ENCODE results near the gene ITK.

Gene ITK

DNA sequence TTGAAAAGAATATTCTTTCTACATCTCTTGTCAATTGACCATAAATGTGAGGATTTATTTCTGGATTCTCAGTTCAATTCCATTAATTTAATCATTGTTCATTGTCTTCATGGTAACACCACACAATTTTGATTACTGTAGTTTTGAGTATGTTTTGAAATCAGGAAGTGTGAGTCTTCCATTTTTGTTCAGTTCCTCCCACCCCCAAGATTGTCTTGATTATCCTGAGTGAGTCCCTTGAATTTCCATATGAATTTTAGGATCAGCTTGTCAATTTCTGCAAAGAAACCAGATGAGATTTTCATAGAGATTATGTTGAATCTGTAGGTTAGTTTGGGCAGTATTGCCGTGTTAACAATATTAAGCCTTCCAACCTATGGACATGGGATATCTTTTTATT lies 94.8 kb downstream of the ITK start:
- peaks cover 31% of the 10 kb centered on the region for H4K20me1 ChIP-seq (ENCODE audit: insufficient read depth, low read length)
- H3K4me2 ChIP-seq (ENCODE audit: insufficient read depth, low read length): no peak overlapping the region
- H3K36me3 ChIP-seq (ENCODE audit: insufficient read depth, low read length): peaks cover 40% of the 10 kb centered on the region
- H3K9ac ChIP-seq (ENCODE audit: low read depth, low read length): no peak overlapping the region
- no peaks in the 10 kb centered on the region for H3K9me3 ChIP-seq (ENCODE audit: insufficient read depth, low read length, severe bottlenecking)
- no peaks in the 10 kb centered on the region for H3K27me3 ChIP-seq (ENCODE audit: insufficient read depth, low read length, poor library complexity)
- H2AFZ ChIP-seq (ENCODE audit: low read depth, low read length): no peak overlapping the region
- peak overlapping the region; percentile 30; the same call in 1 of the 2 replicates for H3K27ac ChIP-seq (ENCODE audit: low read length)
- H3K4me3 ChIP-seq (ENCODE audit: low read depth in 1 of 2, low read length in 2 of 2): no peak overlapping the region
- ATAC-seq (ENCODE audit: insufficient read depth, low read depth): no peak
- peaks cover 95% of the 10 kb centered on the region for H3K79me2 ChIP-seq (ENCODE audit: insufficient read depth, low read length)
- TF ChIP-seq, protein P1, sequence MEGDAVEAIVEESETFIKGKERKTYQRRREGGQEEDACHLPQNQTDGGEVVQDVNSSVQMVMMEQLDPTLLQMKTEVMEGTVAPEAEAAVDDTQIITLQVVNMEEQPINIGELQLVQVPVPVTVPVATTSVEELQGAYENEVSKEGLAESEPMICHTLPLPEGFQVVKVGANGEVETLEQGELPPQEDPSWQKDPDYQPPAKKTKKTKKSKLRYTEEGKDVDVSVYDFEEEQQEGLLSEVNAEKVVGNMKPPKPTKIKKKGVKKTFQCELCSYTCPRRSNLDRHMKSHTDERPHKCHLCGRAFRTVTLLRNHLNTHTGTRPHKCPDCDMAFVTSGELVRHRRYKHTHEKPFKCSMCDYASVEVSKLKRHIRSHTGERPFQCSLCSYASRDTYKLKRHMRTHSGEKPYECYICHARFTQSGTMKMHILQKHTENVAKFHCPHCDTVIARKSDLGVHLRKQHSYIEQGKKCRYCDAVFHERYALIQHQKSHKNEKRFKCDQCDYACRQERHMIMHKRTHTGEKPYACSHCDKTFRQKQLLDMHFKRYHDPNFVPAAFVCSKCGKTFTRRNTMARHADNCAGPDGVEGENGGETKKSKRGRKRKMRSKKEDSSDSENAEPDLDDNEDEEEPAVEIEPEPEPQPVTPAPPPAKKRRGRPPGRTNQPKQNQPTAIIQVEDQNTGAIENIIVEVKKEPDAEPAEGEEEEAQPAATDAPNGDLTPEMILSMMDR (IDR thresholded peaks at IDR 0.05; ENCODE audit: borderline replicate concordance, extremely low read depth, low read length, poor library complexity, severe bottlenecking): no peak
- no peak for TF ChIP-seq EZH2 (IDR thresholded peaks at IDR 0.05; ENCODE audit: borderline replicate concordance, low read depth, low read length, severe bottlenecking)
- H3K4me1 ChIP-seq (ENCODE audit: insufficient read depth, low read length): peaks cover 55% of the 10 kb centered on the region
- no peak for DNase-seq

DNA sequence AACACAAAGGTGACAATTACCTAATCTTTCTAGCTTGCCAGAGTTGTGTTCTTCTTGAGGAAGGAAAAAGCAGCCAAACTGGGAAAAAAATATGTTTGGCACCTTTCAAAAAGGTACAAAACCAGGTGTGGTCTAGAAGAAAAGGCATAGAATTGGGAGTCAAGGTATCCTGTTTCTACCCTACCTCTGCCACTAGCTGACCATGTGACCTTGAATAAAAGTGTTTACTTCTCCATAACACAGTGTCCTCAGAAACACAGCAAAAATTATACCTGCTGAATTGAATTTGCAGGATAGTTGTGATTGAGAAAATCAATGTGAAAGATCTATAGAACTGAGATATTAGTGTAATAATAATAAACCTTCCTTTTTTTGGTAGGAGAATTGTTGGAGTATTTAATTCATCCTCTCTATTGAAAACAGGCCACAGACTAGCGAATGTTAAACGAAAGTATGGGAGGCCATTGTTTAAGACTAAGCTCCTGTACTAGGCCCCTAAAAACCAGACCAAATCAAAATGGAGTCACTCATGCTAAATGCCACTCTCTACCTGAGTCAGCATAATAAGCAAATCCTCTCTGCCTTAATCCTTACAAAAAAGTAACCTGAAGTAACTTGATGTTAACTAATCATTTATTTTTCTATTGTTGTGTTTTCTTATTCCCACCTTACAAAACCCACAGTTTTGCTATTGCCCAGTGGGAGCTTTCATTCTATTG lies 97.8 kb downstream of the ITK start:
- no peak overlapping the region for H2AFZ ChIP-seq (ENCODE audit: low read depth, low read length)
- H4K20me1 ChIP-seq (ENCODE audit: insufficient read depth, low read length): peaks cover 55% of the 10 kb centered on the region
- H3K36me3 ChIP-seq (ENCODE audit: insufficient read depth, low read length): peaks cover 47% of the 10 kb centered on the region
- ATAC-seq (ENCODE audit: insufficient read depth, low read depth): no peak
- H3K27me3 ChIP-seq (ENCODE audit: insufficient read depth, low read length, poor library complexity): no peaks in the 10 kb centered on the region
- no peaks in the 10 kb centered on the region for H3K9me3 ChIP-seq (ENCODE audit: insufficient read depth, low read length, severe bottlenecking)
- no peak overlapping the region for H3K27ac ChIP-seq (ENCODE audit: low read length)
- H3K4me3 ChIP-seq (ENCODE audit: low read depth in 1 of 2, low read length in 2 of 2): no peak overlapping the region
- no peak for DNase-seq
- peaks cover 100% of the 10 kb centered on the region for H3K79me2 ChIP-seq (ENCODE audit: insufficient read depth, low read length)
- TF ChIP-seq, protein P1 (IDR thresholded peaks at IDR 0.05; ENCODE audit: borderline replicate concordance, extremely low read depth, low read length, poor library complexity, severe bottlenecking): no peak
- no peak for TF ChIP-seq EZH2 (IDR thresholded peaks at IDR 0.05; ENCODE audit: borderline replicate concordance, low read depth, low read length, severe bottlenecking)
- H3K4me2 ChIP-seq (ENCODE audit: insufficient read depth, low read length): no peak overlapping the region
- no peak overlapping the region for H3K9ac ChIP-seq (ENCODE audit: low read depth, low read length)
- peaks cover 36% of the 10 kb centered on the region for H3K4me1 ChIP-seq (ENCODE audit: insufficient read depth, low read length)

DNA sequence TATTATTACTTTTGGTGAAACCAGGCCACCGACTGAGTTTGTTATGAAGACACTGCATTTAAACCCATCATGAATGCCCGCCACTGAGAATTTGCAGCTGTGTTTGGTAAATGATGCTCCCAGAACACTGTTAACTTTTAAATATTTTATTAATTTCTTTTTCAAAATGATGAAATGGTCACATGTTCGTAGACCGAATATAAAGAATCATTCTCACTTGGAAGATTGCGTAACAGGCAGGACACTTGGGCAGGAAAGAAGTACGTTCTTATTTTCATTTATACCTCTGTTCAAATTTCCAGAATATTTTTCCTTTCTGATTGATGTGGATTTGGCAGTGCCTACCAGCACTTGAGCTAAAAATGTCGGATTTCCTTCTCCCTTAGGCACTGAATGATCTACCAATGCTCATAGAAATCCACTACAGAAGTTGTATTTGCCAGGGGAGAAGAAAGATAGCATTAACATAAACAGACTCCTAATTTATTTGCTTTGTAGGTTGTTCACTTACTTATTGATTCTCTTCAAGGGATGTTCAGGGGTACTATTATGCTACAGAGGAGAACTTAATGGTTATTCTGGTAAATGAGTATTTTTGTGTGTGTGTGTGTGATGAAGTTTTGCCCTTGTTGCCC lies 99.1 kb downstream of the ITK start:
- H3K9ac ChIP-seq (ENCODE audit: low read depth, low read length): no peak overlapping the region
- H2AFZ ChIP-seq (ENCODE audit: low read depth, low read length): no peak overlapping the region
- H3K4me2 ChIP-seq (ENCODE audit: insufficient read depth, low read length): no peak overlapping the region
- peaks cover 27% of the 10 kb centered on the region for H3K4me1 ChIP-seq (ENCODE audit: insufficient read depth, low read length)
- H4K20me1 ChIP-seq (ENCODE audit: insufficient read depth, low read length): peaks cover 68% of the 10 kb centered on the region
- ATAC-seq (ENCODE audit: insufficient read depth, low read depth) (no peak), DNase-seq (no peak)
- TF ChIP-seq, protein P1 (IDR thresholded peaks at IDR 0.05; ENCODE audit: borderline replicate concordance, extremely low read depth, low read length, poor library complexity, severe bottlenecking): no peak
- no peak for TF ChIP-seq EZH2 (IDR thresholded peaks at IDR 0.05; ENCODE audit: borderline replicate concordance, low read depth, low read length, severe bottlenecking)
- H3K4me3 ChIP-seq (ENCODE audit: low read depth in 1 of 2, low read length in 2 of 2): no peak overlapping the region
- no peaks in the 10 kb centered on the region for H3K27me3 ChIP-seq (ENCODE audit: insufficient read depth, low read length, poor library complexity)
- H3K27ac ChIP-seq (ENCODE audit: low read length): no peak overlapping the region
- H3K79me2 ChIP-seq (ENCODE audit: insufficient read depth, low read length): peaks cover 100% of the 10 kb centered on the region
- no peaks in the 10 kb centered on the region for H3K9me3 ChIP-seq (ENCODE audit: insufficient read depth, low read length, severe bottlenecking)
- H3K36me3 ChIP-seq (ENCODE audit: insufficient read depth, low read length): peaks cover 52% of the 10 kb centered on the region

Measured in DND-41 (cell line).